Keratinocyte (primary cell): ENCODE results near the gene CC2D1A. TPM values are rescaled to one million over a fixed set of nuclear protein-coding genes. Genes with fewer than 3 reads are reported as not detected.

Experiments
- DNase-seq: peaks from one replicate; pipeline ENCODE4 v3.0.0-alpha.2; 2011; ENCODE audit warnings: low read depth, missing footprints, low spot score
- FAIRE-seq: peaks from 2 replicates; lab custom pipeline; 2011; peaks lifted over from hg19 to GRCh38; lab: Jason Lieb, UNC
- H2AFZ ChIP-seq: 2 replicates; pipeline ENCODE4 v1.6.0; 2012; ENCODE audit warnings: low read length, control low read depth, inconsistent platforms; ENCODE audit not compliant: control insufficient read depth
- H3K27ac ChIP-seq: 2 replicates; pipeline ENCODE4 v1.5.1; 2011; ENCODE audit warnings: low read length; ENCODE audit not compliant: control insufficient read depth, insufficient read depth
- H3K27me3 ChIP-seq: 3 replicates; pipeline ENCODE4 v1.6.0; 2011; ENCODE audit warnings: low read length; ENCODE audit not compliant: control insufficient read depth, insufficient read depth; ENCODE audit errors: extremely low read depth
- H3K36me3 ChIP-seq, 2 experiments: 2 replicates in 1 of 2; 3 replicates in 1 of 2; pipeline ENCODE4 v1.5.1; 2011; ENCODE audit warnings: low read length in 2 of 2, mild to moderate bottlenecking in 1 of 2; ENCODE audit not compliant: control insufficient read depth in 2 of 2, insufficient read depth in 2 of 2; ENCODE audit errors: extremely low read depth in 1 of 2
- H3K4me1 ChIP-seq: 3 replicates; pipeline ENCODE4 v1.5.1; 2011; ENCODE audit warnings: low read length; ENCODE audit not compliant: control insufficient read depth, insufficient read depth; ENCODE audit errors: extremely low read depth
- H3K4me2 ChIP-seq: 3 replicates; pipeline ENCODE4 v1.6.0; 2011; ENCODE audit warnings: low read depth, low read length; ENCODE audit not compliant: control insufficient read depth, insufficient read depth; ENCODE audit errors: extremely low read depth
- H3K4me3 ChIP-seq, 3 experiments: fragments of 200-600 bp in 1 of 3; sonication (generic) in 1 of 3; 2 replicates in 2 of 3; 3 replicates in 1 of 3; pipeline ENCODE4 v1.5.1; 2011 to 2016; ENCODE audit warnings: low read length in 3 of 3, mild to moderate bottlenecking in 3 of 3, control low read depth in 2 of 3, inconsistent platforms in 1 of 3, low read depth in 1 of 3, mixed read lengths in 1 of 3, mixed run types in 1 of 3, moderate library complexity in 1 of 3; ENCODE audit not compliant: control insufficient read depth in 2 of 3, insufficient read depth in 2 of 3; ENCODE audit errors: extremely low read depth in 1 of 3
- H3K79me2 ChIP-seq: 2 replicates; pipeline ENCODE4 v1.6.0; 2012; ENCODE audit warnings: low read length; ENCODE audit not compliant: control insufficient read depth, insufficient read depth
- H3K9ac ChIP-seq: 3 replicates; pipeline ENCODE4 v1.6.0; 2011; ENCODE audit warnings: low read length; ENCODE audit not compliant: control insufficient read depth, insufficient read depth; ENCODE audit errors: extremely low read depth
- H3K9me1 ChIP-seq: 3 replicates; pipeline ENCODE4 v1.6.0; 2011; ENCODE audit warnings: low read length; ENCODE audit not compliant: control insufficient read depth, insufficient read depth; ENCODE audit errors: extremely low read depth
- H3K9me3 ChIP-seq: 2 replicates; pipeline ENCODE4 v1.5.1; 2012; ENCODE audit warnings: low read depth, low read length; ENCODE audit not compliant: control insufficient read depth
- H4K20me1 ChIP-seq: 3 replicates; pipeline ENCODE4 v1.6.0; 2011; ENCODE audit warnings: low read length; ENCODE audit not compliant: control insufficient read depth, insufficient read depth; ENCODE audit errors: extremely low read depth
- EZH2 ChIP-seq: IDR thresholded peaks from one replicate; pipeline ENCODE4 v1.6.1; 2012; ENCODE audit warnings: inconsistent platforms, mild to moderate bottlenecking, low read length, moderate library complexity
- dilution Hi-C: fragments of 300-500 bp; cut with MboI; formaldehyde crosslinking; loops from one replicate; pipeline ENCODE4 v1.7.0; 2020; ENCODE audit warnings: low sequenced_read_pairs; ENCODE audit not compliant: extremely low pct_ligation_motif_present
- polyA plus RNA-seq, 5 experiments: library from polyadenylated mRNA; depleted of rRNA in 3 of 5; stranded (reverse) in 3 of 5; stranded (forward) in 1 of 5; unstranded in 1 of 5; fragments of >200 nt; gene quantifications; 1 replicate in 1 of 5; 2 replicates in 3 of 5; 3 replicates in 1 of 5; pipeline versions ENCODE4 v1.2.1 to v1.2.3, GENCODE V29; 2011 to 2012; ENCODE audit warnings: missing spikeins in 2 of 5, low read depth in 1 of 5, low replicate concordance in 1 of 5
- TF ChIP-seq, protein P1 (sequence below), 3 experiments: IDR thresholded peaks in 1 of 3; conservative IDR thresholded peaks in 1 of 3; optimal IDR thresholded peaks in 1 of 3; 2 replicates in 2 of 3; 3 replicates in 1 of 3; pipeline versions ENCODE3 to v1.5.1; 2011; ENCODE audit warnings: low read length in 3 of 3, mild to moderate bottlenecking in 3 of 3, moderate library complexity in 2 of 3, control low read depth in 1 of 3, inconsistent platforms in 1 of 3; ENCODE audit not compliant: insufficient read depth in 2 of 3; ENCODE audit errors: extremely low read depth in 1 of 3

Gene CC2D1A
- polyA plus RNA-seq, 1 donor (not counting 4 experiments of a cell fraction or from before 2014, with no cell fraction given), result 11.2 TPM

DNA sequence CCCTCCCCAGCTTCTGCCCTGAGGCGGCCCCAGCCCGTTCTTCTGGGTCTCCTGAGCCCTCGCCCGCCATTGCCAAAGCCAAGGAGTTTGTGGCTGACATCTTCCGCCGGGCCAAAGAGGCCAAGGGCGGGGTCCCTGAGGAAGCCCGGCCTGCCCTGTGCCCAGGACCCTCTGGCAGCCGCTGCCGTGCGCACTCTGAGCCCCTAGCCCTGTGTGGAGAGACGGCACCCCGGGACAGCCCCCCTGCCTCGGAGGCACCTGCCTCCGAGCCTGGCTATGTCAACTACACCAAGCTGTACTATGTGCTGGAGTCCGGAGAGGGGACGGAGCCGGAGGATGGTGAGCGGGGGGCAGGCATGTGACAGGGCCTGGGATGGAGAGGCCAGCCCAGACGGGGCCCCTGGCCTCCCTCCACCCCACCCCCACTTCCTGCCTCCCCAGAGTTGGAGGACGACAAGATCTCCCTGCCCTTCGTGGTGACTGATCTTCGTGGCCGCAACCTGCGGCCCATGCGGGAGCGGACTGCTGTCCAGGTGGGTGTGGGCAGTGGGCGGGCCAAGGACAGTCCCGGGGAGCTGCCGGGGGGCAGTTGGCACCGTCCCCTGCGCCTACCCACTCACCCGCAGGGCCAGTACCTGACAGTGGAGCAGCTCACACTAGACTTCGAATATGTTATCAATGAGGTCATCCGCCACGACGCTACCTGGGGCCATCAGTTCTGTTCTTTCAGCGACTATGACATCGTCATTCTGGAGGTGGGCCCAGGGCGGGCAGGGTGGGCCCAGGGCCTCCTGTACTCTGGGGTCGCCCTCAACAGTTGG lies 53.4 kb downstream of the CC2D1A start:
- H4K20me1 ChIP-seq, result no peaks in the 10 kb centered on the region
- no peaks in the 10 kb centered on the region for H3K9me1 ChIP-seq
- DNase-seq, result no peak
- no peak overlapping the region for H3K27ac ChIP-seq
- H3K9me3 ChIP-seq, result no peaks in the 10 kb centered on the region
- TF ChIP-seq, protein P1, sequence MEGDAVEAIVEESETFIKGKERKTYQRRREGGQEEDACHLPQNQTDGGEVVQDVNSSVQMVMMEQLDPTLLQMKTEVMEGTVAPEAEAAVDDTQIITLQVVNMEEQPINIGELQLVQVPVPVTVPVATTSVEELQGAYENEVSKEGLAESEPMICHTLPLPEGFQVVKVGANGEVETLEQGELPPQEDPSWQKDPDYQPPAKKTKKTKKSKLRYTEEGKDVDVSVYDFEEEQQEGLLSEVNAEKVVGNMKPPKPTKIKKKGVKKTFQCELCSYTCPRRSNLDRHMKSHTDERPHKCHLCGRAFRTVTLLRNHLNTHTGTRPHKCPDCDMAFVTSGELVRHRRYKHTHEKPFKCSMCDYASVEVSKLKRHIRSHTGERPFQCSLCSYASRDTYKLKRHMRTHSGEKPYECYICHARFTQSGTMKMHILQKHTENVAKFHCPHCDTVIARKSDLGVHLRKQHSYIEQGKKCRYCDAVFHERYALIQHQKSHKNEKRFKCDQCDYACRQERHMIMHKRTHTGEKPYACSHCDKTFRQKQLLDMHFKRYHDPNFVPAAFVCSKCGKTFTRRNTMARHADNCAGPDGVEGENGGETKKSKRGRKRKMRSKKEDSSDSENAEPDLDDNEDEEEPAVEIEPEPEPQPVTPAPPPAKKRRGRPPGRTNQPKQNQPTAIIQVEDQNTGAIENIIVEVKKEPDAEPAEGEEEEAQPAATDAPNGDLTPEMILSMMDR (optimal IDR thresholded peaks at IDR 0.05 in 1 of 3, IDR thresholded peaks at IDR 0.05 in 1 of 3, conservative IDR thresholded peaks at IDR 0.05 in 1 of 3; ENCODE audit: extremely low read depth in 1 of 3, insufficient read depth in 2 of 3, low read length in 3 of 3), result no peak
- TF ChIP-seq EZH2, result no peak
- no peak overlapping the region for H3K4me3 ChIP-seq
- peaks cover 3% of the 10 kb centered on the region for H3K79me2 ChIP-seq
- H3K27me3 ChIP-seq, result no peaks in the 10 kb centered on the region
- H3K9ac ChIP-seq, result no peak overlapping the region
- H2AFZ ChIP-seq, result no peak overlapping the region
- no peak for FAIRE-seq
- H3K4me1 ChIP-seq, result no peaks in the 10 kb centered on the region
- H3K36me3 ChIP-seq, result peaks cover 32 to 36% of the 10 kb centered on the region in 2 experiments
- H3K4me2 ChIP-seq, result no peak overlapping the region
- dilution Hi-C loops, result no loop called here

DNA sequence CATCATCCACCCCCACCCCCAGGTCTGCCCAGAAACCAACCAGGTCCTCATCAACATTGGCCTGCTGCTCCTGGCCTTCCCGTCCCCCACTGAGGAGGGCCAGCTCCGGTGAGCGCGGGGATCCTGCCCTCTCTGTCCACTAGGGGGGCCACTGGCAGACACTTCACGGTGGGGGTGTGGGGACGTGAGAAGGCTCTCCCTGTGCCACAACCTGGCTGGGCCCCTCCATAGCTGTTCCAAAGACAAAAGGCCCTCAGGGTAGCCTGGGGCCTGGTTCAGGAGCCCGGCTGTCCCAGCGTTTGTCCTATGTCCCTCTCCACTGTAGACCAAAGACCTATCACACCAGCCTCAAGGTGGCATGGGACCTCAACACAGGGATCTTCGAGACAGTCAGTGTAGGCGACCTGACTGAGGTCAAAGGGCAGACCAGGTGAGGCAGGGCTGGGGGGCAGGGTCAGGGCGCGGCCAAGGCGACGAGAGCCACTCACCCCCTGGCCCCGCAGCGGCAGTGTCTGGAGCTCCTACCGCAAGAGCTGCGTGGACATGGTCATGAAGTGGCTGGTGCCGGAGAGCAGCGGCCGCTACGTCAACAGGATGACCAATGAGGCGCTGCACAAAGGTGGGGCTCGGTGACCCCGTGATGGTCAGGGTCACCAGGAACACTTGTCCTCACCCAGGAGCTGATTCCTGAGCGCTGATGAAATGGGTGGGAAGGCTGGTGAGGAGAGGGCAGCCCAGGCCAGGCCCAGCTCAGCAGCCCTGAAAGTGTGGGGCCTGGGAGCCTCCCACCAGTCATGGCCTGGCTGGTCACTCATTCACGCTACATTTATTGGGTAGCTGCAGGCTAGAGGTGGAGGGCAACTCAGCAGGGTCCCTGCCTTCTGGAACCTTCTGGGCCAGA lies 54.2 kb downstream of the CC2D1A start:
- Histone ChIP-seq H3K27ac (no peak overlapping the region), H3K4me3 (no peak overlapping the region), H3K9me1 (no peaks in the 10 kb centered on the region), H3K36me3 (peaks cover 31 to 34% of the 10 kb centered on the region in 2 experiments), H4K20me1 (no peaks in the 10 kb centered on the region), H3K9me3 (no peaks in the 10 kb centered on the region), H3K27me3 (no peaks in the 10 kb centered on the region), H2AFZ (no peak overlapping the region), H3K4me2 (no peak overlapping the region), H3K4me1 (no peaks in the 10 kb centered on the region), H3K79me2 (no peaks in the 10 kb centered on the region), H3K9ac (no peak overlapping the region)
- dilution Hi-C loops, result no loop called here
- no peak for FAIRE-seq
- no peak for DNase-seq
- TF ChIP-seq, protein P1 (optimal IDR thresholded peaks at IDR 0.05 in 1 of 3, IDR thresholded peaks at IDR 0.05 in 1 of 3, conservative IDR thresholded peaks at IDR 0.05 in 1 of 3; ENCODE audit: extremely low read depth in 1 of 3, insufficient read depth in 2 of 3, low read length in 3 of 3), result peak in 2 of 3 experiments; percentile 29 to 33
- TF ChIP-seq EZH2, result no peak
